CD4-positive, alpha-beta memory T cell (primary cell): Measurements from ENCODE around the gene ZBTB20. TPM values are rescaled to one million over a fixed set of nuclear protein-coding genes. Genes with fewer than 3 reads are reported as not detected.

Experiments
- CTCF ChIA-PET: fragments of 350-600 bp; sonication (Branson Sonifier 250); formaldehyde crosslinking; loops from one replicate; lab custom pipeline; 2021; ENCODE audit warnings: inconsistent platforms; ENCODE audit not compliant: partially characterized antibody; lab: Charles Lee
- POLR2A ChIA-PET: fragments of 350-600 bp; sonication (Branson Sonifier 250); formaldehyde crosslinking; loops from one replicate; lab custom pipeline; 2021; ENCODE audit not compliant: partially characterized antibody; lab: Charles Lee
- DNase-seq, 5 donors: peaks; one replicate each; pipeline versions ENCODE4 v3.0.0 to v3.0.0-alpha.2; 2020 to 2022; ENCODE audit warnings: mixed read lengths in 1 of 5
- H3K27ac ChIP-seq: one replicate; pipeline ENCODE4 v1.7.0; 2013; ENCODE audit warnings: low read depth, low read length
- H3K27me3 ChIP-seq: 2 replicates; pipeline ENCODE4 v1.7.0; 2013; ENCODE audit warnings: mild to moderate bottlenecking, low read length, moderate library complexity; ENCODE audit not compliant: insufficient read depth
- H3K36me3 ChIP-seq: 2 replicates; pipeline ENCODE4 v1.7.0; 2013; ENCODE audit warnings: mild to moderate bottlenecking, low read length, moderate library complexity; ENCODE audit not compliant: insufficient read depth
- H3K4me1 ChIP-seq: 2 replicates; pipeline ENCODE4 v1.7.0; 2013; ENCODE audit warnings: mild to moderate bottlenecking, low read length, moderate library complexity; ENCODE audit not compliant: insufficient read depth
- H3K4me3 ChIP-seq, 2 donors: one replicate each; pipeline ENCODE4 v1.7.0; 2013; ENCODE audit warnings: low read length in 2 of 2, mild to moderate bottlenecking in 1 of 2
- H3K9me3 ChIP-seq, 2 donors: one replicate each; pipeline ENCODE4 v1.7.0; 2013; ENCODE audit warnings: low read length in 2 of 2, control low read depth in 1 of 2; ENCODE audit not compliant: control insufficient read depth in 1 of 2
- H3K27ac Mint-ChIP-seq, 7 donors: one replicate each; pipeline ENCODE4 v1.8.0; 2020 to 2021; ENCODE audit warnings: mixed read lengths in 7 of 7, mild to moderate bottlenecking in 6 of 7, inconsistent platforms in 3 of 7, moderate library complexity in 3 of 7
- H3K27me3 Mint-ChIP-seq, 2 donors: one replicate each; pipeline ENCODE4 v1.8.0; 2020 to 2021; ENCODE audit warnings: mixed read lengths in 2 of 2
- H3K36me3 Mint-ChIP-seq, 2 donors: one replicate each; pipeline ENCODE4 v1.8.0; 2020 to 2021; ENCODE audit warnings: mixed read lengths in 2 of 2, inconsistent platforms in 1 of 2, mild to moderate bottlenecking in 1 of 2
- H3K4me1 Mint-ChIP-seq, 4 donors: one replicate each; pipeline ENCODE4 v1.8.0; 2020 to 2021; ENCODE audit warnings: mixed read lengths in 4 of 4, mild to moderate bottlenecking in 1 of 4
- H3K4me3 Mint-ChIP-seq, 8 donors: one replicate each; pipeline ENCODE4 v1.8.0; 2020 to 2021; ENCODE audit warnings: mixed read lengths in 8 of 8, mild to moderate bottlenecking in 7 of 8, moderate library complexity in 6 of 8, inconsistent platforms in 3 of 8
- H3K9me3 Mint-ChIP-seq, 8 donors: one replicate each; pipeline ENCODE4 v1.8.0; 2020 to 2021; ENCODE audit warnings: mixed read lengths in 8 of 8, mild to moderate bottlenecking in 5 of 8, inconsistent platforms in 3 of 8, moderate library complexity in 1 of 8
- intact Hi-C: fragments of 100-400 bp; cut with micrococcal nuclease; formaldehyde crosslinking; loops from one replicate; pipeline ENCODE4 v1.15.1; 2023
- polyA plus RNA-seq, 2 donors: library from polyadenylated mRNA; unstranded; fragments of 300-500 nt; fragmentation: Illumina TruSeq; gene quantifications; one replicate each; pipeline ENCODE4 v1.2.3, GENCODE V29; 2021
- total RNA-seq, 2 experiments: library from RNA; stranded (reverse); gene quantifications; one replicate each; pipeline ENCODE4 v1.2.3, GENCODE V29; 2021

ZBTB20 gene
- total and polyA plus RNA-seq, 4 experiments from 2014 or later, result 21.9 to 58.4 (median 41.4) TPM

DNA sequence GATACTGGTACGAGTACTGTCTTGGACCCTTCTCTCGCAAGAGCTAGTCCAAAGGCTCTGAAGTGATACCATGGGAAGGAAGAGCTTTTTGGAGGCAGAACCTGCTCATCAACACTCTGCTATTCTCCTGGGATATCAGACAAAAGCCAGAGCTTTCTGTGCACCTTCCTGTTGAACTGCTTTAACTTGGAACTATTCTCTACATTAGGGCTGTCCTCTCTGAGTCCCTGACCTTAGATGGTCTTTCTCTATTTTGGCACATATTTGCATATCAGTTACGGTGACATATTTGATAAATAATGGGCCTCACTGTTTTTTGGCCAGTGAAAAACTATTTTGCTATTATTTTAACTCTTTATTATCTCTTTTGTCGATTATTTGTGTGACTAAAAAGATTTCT, 706.4 kb downstream of the ZBTB20 start:
- Histone ChIP-seq H3K27me3 (no peaks in the 10 kb centered on the region), H3K4me3 (no peak overlapping the region), H3K36me3 (no peaks in the 10 kb centered on the region), H3K4me1 (no peaks in the 10 kb centered on the region), H3K9me3 (no peaks in the 10 kb centered on the region), H3K27ac (no peak overlapping the region)
- no peak overlapping the region for H3K27ac Mint-ChIP-seq
- no peaks in the 10 kb centered on the region for H3K9me3 Mint-ChIP-seq
- ChIA-PET CTCF (interaction anchor here (2.4 kb wide), 1 partner anchor 22 kb away, joined by 6 read pairs; no protein-coding TSS in a partner anchor), POLR2A (no interaction called here)
- peaks cover 0 to 2% of the 10 kb centered on the region in 2 donors for H3K36me3 Mint-ChIP-seq
- no peaks in the 10 kb centered on the region for H3K27me3 Mint-ChIP-seq
- no peak for DNase-seq
- H3K4me1 Mint-ChIP-seq, result peaks cover 0 to 3% (median 0%) of the 10 kb centered on the region in 4 donors
- intact Hi-C loops, result no loop called here
- H3K4me3 Mint-ChIP-seq, result no peak overlapping the region

DNA sequence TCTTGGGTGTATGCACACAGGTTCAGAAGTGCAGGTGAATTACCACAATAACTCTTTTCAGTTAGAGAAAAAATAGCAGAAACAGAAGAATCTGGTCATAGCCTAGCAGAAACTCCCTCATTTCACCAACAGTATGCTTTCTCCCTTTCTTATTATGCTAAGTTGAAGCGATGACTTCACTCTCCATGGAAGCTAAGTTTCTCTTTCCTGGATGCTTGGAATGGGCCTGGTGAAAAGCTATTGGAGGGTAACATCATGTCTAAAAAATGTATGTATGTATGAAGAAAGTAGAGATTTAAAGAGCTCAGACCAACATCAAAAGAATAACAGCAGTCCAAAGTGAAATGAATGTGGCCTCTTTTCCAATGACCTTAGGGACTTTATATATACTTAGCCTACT, 707.8 kb downstream of the ZBTB20 start:
- H3K4me1 Mint-ChIP-seq, result peaks cover 0 to 3% (median 0%) of the 10 kb centered on the region in 4 donors
- H3K4me3 Mint-ChIP-seq, result no peak overlapping the region
- H3K27me3 Mint-ChIP-seq, result no peaks in the 10 kb centered on the region
- H3K9me3 Mint-ChIP-seq, result no peaks in the 10 kb centered on the region
- H3K27ac Mint-ChIP-seq, result no peak overlapping the region
- POLR2A ChIA-PET, result no interaction called here
- DNase-seq, result no peak
- CTCF ChIA-PET, result interaction anchor here (2.4 kb wide), 1 partner anchor 21 kb away, joined by 6 read pairs; no protein-coding TSS in a partner anchor
- Histone ChIP-seq H3K36me3 (no peaks in the 10 kb centered on the region), H3K27ac (no peak overlapping the region), H3K27me3 (no peaks in the 10 kb centered on the region), H3K4me3 (no peak overlapping the region), H3K4me1 (no peaks in the 10 kb centered on the region), H3K9me3 (no peaks in the 10 kb centered on the region)
- peaks cover 0 to 2% of the 10 kb centered on the region in 2 donors for H3K36me3 Mint-ChIP-seq
- intact Hi-C loops, result no loop called here

DNA sequence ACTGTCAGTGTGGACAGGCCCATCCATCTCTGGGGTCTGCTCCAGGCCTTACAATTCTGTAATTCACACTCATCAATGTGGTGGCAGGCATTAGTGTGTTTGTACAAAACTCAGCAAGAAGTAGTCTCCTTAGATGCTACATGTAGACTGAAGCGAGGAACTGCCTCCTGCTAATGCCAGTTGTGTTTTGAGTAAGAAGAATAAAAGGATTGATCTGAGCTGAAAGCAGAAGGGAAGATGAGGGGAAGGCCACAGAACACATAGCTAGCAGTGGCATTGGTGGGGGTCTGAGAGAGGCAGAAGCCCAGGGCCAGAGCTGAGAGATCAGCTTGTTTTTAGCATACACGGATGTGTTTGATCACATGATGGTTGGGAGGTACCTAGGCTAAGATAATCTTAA, 709.2 kb downstream of the ZBTB20 start:
- Histone ChIP-seq H3K4me1 (no peaks in the 10 kb centered on the region), H3K4me3 (no peak overlapping the region), H3K36me3 (no peaks in the 10 kb centered on the region), H3K9me3 (no peaks in the 10 kb centered on the region), H3K27me3 (no peaks in the 10 kb centered on the region), H3K27ac (no peak overlapping the region)
- no peaks in the 10 kb centered on the region for H3K27me3 Mint-ChIP-seq
- no peak overlapping the region for H3K4me3 Mint-ChIP-seq
- peaks cover 0 to 6% (median 0%) of the 10 kb centered on the region in 4 donors for H3K4me1 Mint-ChIP-seq
- ChIA-PET CTCF (interaction anchor here (1.2 to 2.4 kb wide), 3 partner anchors 10 to 20 kb away, joined by 3 to 6 read pairs (median 3); no protein-coding TSS in a partner anchor), POLR2A (no interaction called here)
- intact Hi-C loops, result no loop called here
- H3K9me3 Mint-ChIP-seq, result no peaks in the 10 kb centered on the region
- no peak for DNase-seq
- peaks cover 0 to 2% of the 10 kb centered on the region in 2 donors for H3K36me3 Mint-ChIP-seq
- no peak overlapping the region for H3K27ac Mint-ChIP-seq

DNA sequence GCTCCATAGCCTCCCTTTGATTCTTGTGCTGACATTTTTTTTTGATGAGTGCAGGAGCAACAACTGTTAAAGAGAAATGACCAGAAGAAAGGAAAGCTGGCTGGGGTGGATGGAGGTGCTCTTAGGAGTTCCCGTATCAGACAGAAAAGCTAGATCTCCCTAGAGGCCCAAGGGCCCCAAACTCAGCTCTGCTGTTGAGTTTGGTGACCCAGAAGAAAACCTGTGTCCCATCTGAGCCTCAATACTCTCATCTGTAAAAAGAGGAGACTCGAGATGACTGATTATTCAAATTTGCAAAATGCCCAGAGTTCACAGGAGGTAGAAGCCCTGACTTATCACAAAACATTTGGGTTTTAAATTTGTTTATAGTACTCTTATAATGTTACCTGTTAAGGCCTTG, 710.9 kb downstream of the ZBTB20 start:
- DNase-seq, result no peak
- no peaks in the 10 kb centered on the region for H3K36me3 ChIP-seq
- ChIA-PET CTCF (interaction anchor here (1.5 kb wide), 1 partner anchor 17 kb away, joined by 5 read pairs; no protein-coding TSS in a partner anchor), POLR2A (no interaction called here)
- Mint-ChIP-seq H3K4me1 (peaks cover 0 to 5% (median 0%) of the 10 kb centered on the region in 4 donors), H3K4me3 (no peak overlapping the region), H3K27ac (peak overlapping the region in 1 of 7 donors; percentile 76), H3K9me3 (no peaks in the 10 kb centered on the region), H3K36me3 (no peaks in the 10 kb centered on the region), H3K27me3 (no peaks in the 10 kb centered on the region)
- H3K9me3 ChIP-seq, result no peaks in the 10 kb centered on the region
- H3K27ac ChIP-seq, result no peak overlapping the region
- no peaks in the 10 kb centered on the region for H3K27me3 ChIP-seq
- H3K4me3 ChIP-seq, result no peak overlapping the region
- H3K4me1 ChIP-seq, result no peaks in the 10 kb centered on the region
- intact Hi-C loops, result no loop called here

DNA sequence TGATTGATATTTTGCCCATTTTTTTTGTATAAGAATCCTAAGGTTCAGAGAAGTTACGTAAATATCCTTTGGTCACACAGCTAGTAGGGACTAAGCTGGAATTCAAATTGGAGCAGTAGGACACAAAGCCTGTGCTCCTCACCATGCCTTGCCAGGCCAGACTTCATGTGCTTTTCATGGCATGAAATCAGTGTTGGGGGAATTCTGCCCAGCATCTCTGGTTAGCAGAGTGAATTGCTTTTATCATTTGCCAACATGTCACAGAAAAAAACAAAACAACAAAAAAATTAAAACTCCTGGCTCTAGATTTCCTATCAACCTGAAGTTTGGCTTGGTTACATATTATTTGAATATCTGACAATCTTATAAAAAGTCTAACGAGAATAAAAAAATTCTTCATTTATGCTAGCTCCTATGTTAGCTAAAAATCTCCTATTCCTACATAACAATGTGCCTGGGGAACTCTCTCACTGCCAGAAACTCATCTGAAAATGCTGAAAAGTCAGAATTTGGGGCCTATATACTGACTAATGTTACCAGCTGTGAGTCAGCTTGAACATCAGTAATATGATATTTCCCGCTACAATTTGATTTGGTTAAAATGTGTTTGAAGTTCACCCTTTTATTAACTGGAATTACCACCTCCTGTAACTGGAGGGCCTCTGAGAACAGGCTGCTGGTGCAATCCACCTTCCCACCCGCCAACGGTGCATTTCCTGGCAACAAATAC, 711.5 kb downstream of the ZBTB20 start:
- H3K27ac Mint-ChIP-seq, result no peak overlapping the region
- peaks cover 0 to 5% (median 0%) of the 10 kb centered on the region in 4 donors for H3K4me1 Mint-ChIP-seq
- Histone ChIP-seq H3K4me3 (no peak overlapping the region), H3K4me1 (no peaks in the 10 kb centered on the region), H3K27ac (no peak overlapping the region), H3K27me3 (no peaks in the 10 kb centered on the region), H3K9me3 (no peaks in the 10 kb centered on the region), H3K36me3 (no peaks in the 10 kb centered on the region)
- ChIA-PET POLR2A (no interaction called here), CTCF (interaction anchor here (1.5 to 1.6 kb wide), 2 partner anchors 12 to 17 kb away, joined by 4 to 5 read pairs; no protein-coding TSS in a partner anchor)
- no peaks in the 10 kb centered on the region for H3K9me3 Mint-ChIP-seq
- no peaks in the 10 kb centered on the region for H3K27me3 Mint-ChIP-seq
- no peak overlapping the region for H3K4me3 Mint-ChIP-seq
- intact Hi-C loops, result no loop called here
- peaks cover 0 to 4% of the 10 kb centered on the region in 2 donors for H3K36me3 Mint-ChIP-seq
- DNase-seq, result no peak

DNA sequence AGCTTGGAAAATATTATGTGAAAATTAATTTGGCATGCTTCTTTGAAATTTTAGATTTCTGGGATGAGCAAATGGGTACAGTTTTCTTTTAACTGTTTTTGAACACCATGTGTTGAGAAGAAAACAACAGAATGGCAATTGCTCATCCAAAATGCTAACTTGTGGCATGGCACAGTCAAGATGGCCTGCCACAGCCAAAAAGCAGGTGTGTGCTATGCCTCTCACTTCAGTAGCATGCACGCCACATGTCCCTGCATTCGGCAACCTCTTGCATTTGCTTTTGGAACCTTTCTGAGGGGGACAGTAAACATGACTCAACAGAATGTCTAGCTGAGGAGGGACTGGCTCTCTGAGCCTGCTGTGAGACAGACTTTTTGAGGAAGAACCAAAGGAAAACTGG, 714.8 kb downstream of the ZBTB20 start:
- peaks cover 0 to 5% (median 0%) of the 10 kb centered on the region in 4 donors for H3K4me1 Mint-ChIP-seq

DNA sequence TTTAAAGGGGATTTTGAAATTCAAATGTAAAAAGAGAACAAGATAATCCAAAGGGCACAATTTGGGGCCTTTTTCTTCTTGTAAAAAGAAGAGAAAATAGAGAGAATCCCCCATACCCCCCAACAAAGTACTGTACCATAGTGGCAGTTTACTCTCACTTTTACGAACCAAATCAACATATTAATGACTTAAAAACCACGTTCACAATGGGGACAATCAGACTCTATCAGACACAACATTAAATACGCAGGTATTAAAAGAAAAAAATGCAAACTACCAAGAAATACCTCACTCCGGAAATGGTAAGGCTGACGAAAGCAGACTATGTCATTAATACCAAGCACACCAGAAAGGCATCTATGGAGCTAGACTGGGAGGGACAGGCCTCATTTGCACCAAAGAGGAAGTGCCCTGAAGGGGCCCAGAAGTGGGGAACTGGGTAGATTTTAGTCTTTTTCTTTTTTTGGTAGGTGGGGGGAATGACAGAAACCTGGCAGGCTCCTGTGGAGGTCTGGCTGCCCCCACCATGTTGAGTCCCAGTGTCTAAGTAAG, 719.0 kb downstream of the ZBTB20 start:
- Histone ChIP-seq H3K4me3 (no peak overlapping the region), H3K36me3 (no peaks in the 10 kb centered on the region), H3K4me1 (no peaks in the 10 kb centered on the region), H3K27ac (no peak overlapping the region), H3K27me3 (no peaks in the 10 kb centered on the region), H3K9me3 (no peaks in the 10 kb centered on the region)
- Mint-ChIP-seq H3K27me3 (no peaks in the 10 kb centered on the region), H3K4me3 (no peak overlapping the region), H3K4me1 (peaks cover 0 to 4% (median under 1%) of the 10 kb centered on the region in 4 donors), H3K9me3 (no peaks in the 10 kb centered on the region), H3K27ac (peak overlapping the region in 1 of 7 donors; percentile 6), H3K36me3 (peaks cover 0 to 4% of the 10 kb centered on the region in 2 donors)
- intact Hi-C loops, result no loop called here
- POLR2A ChIA-PET, result no interaction called here
- CTCF ChIA-PET, result no interaction called here
- DNase-seq, result no peak

More for the DNA sequence above, 714.8 kb downstream of the ZBTB20 start:
- intact Hi-C loops, result no loop called here
- peaks cover 0 to 4% of the 10 kb centered on the region in 2 donors for H3K36me3 Mint-ChIP-seq
- Histone ChIP-seq H3K4me3 (no peak overlapping the region), H3K27ac (no peak overlapping the region), H3K36me3 (no peaks in the 10 kb centered on the region), H3K9me3 (no peaks in the 10 kb centered on the region), H3K4me1 (no peaks in the 10 kb centered on the region), H3K27me3 (no peaks in the 10 kb centered on the region)
- H3K27me3 Mint-ChIP-seq, result no peaks in the 10 kb centered on the region
- ChIA-PET POLR2A (no interaction called here), CTCF (interaction anchor here (1.0 to 1.7 kb wide), 4 partner anchors 10 to 48 kb away, joined by 3 to 16 read pairs (median 4); no protein-coding TSS in a partner anchor)
- DNase-seq, result no peak
- H3K4me3 Mint-ChIP-seq, result no peak overlapping the region
- no peak overlapping the region for H3K27ac Mint-ChIP-seq
- no peaks in the 10 kb centered on the region for H3K9me3 Mint-ChIP-seq
